Gastrocnemius medialis (tissue), 4 donors: ENCODE data around the gene GAS7. TPM values are rescaled to one million over a fixed set of nuclear protein-coding genes. Genes with fewer than 3 reads are reported as not detected.

Source experiments
- ATAC-seq, 2 donors: fragments of 150-250 bp; one replicate each; pipeline ENCODE4 v1.9.1; 2016
- DNase-seq, 2 donors: peaks; one replicate each; pipeline ENCODE4 v3.0.0-alpha.2; 2019
- H3K27ac ChIP-seq, 4 donors: fragments of 200-600 bp; sonication (generic); 1 replicate in 1 of 4; 2 replicates in 3 of 4; pipeline ENCODE4 v1.5.1; 2016 to 2018; ENCODE audit warnings: mild to moderate bottlenecking in 2 of 4, moderate library complexity in 1 of 4
- H3K27me3 ChIP-seq, 3 donors: fragments of 200-600 bp; sonication (generic) in 2 of 3; 1 replicate in 1 of 3; 2 replicates in 2 of 3; pipeline versions ENCODE4 v1.5.1 to v1.6.0; 2016 to 2019; ENCODE audit warnings: mild to moderate bottlenecking in 1 of 3, moderate library complexity in 1 of 3
- H3K36me3 ChIP-seq, 2 donors: fragments of 200-600 bp; sonication (generic) in 1 of 2; one replicate each; pipeline ENCODE4 v1.5.1; 2017 to 2018
- H3K4me1 ChIP-seq, 2 donors: fragments of 200-600 bp; sonication (generic) in 1 of 2; one replicate each; pipeline ENCODE4 v1.5.1; 2016 to 2017; ENCODE audit warnings: mild to moderate bottlenecking in 2 of 2
- H3K4me3 ChIP-seq, 4 donors: fragments of 200-600 bp; sonication (generic) in 3 of 4; 1 replicate in 1 of 4; 2 replicates in 3 of 4; pipeline ENCODE4 v1.5.1; 2016 to 2019; ENCODE audit warnings: mild to moderate bottlenecking in 2 of 4
- H3K9me3 ChIP-seq, 3 donors: fragments of 200-600 bp; sonication (generic) in 2 of 3; 1 replicate in 1 of 3; 2 replicates in 2 of 3; pipeline ENCODE4 v1.5.1; 2016 to 2019
- CTCF ChIP-seq, 5 experiments: fragments of 450-650 bp in 3 of 5; fragments of 200-600 bp in 2 of 5; sonication (generic) in 2 of 5; IDR thresholded peaks in 4 of 5; conservative IDR thresholded peaks in 1 of 5; 1 replicate in 4 of 5; 2 replicates in 1 of 5; pipeline ENCODE4 v1.5.1; 2016 to 2019; ENCODE audit warnings: antibody characterized with exemption in 5 of 5, mild to moderate bottlenecking in 3 of 5, moderate library complexity in 3 of 5
- POLR2A ChIP-seq, 2 donors: fragments of 450-650 bp; IDR thresholded peaks; one replicate each; pipeline ENCODE4 v1.6.1; 2017; ENCODE audit warnings: antibody characterized with exemption in 2 of 2, mild to moderate bottlenecking in 2 of 2, moderate library complexity in 2 of 2
- in situ Hi-C, 4 donors: fragments of 200-750 bp; cut with MboI; loops; one replicate each; pipeline versions ENCODE4 v1.15.0 to v1.8.0; 2017; ENCODE audit warnings: low sequenced_read_pairs in 4 of 4
- intact Hi-C: fragments of 100-400 bp; cut with DNase I; formaldehyde crosslinking; loops from one replicate; pipeline ENCODE4 v1.15.1; 2023; ENCODE audit warnings: low total_unique reads
- total RNA-seq, 4 donors: library from RNA; depleted of rRNA; stranded (reverse); fragments of >200 nt; gene quantifications; one replicate each; pipeline versions ENCODE4 v1.1.0 to v1.2.3, GENCODE V29; 2016

GAS7 gene
- total RNA-seq, 4 donors from 2014 or later, result 5.8 to 7.1 (median 6.1) TPM

GRCh38 chr17:9974448-9975381, 223.7 kb downstream of the GAS7 start:
- no peak for DNase-seq
- in situ Hi-C loops (loop anchor here in 1 of 4 donors (25.0 kb wide), 1 partner anchor 163 kb away; no protein-coding TSS in a partner anchor), intact Hi-C loops (loop anchor here (10.0 kb wide), 1 partner anchor 150 kb away; no protein-coding TSS in a partner anchor)
- Histone ChIP-seq H3K4me1 (peaks cover 0 to 3% of the 10 kb centered on the region in 2 donors), H3K27me3 (peaks cover 0 to 2% (median 0%) of the 10 kb centered on the region in 3 donors), H3K27ac (peak overlapping the region; percentile 8 to 56 (median 43)), H3K9me3 (no peaks in the 10 kb centered on the region), H3K36me3 (no peaks in the 10 kb centered on the region), H3K4me3 (no peak overlapping the region)
- ATAC-seq, result no peak
- TF ChIP-seq POLR2A (IDR thresholded peaks at IDR 0.05), result no peak

DNA sequence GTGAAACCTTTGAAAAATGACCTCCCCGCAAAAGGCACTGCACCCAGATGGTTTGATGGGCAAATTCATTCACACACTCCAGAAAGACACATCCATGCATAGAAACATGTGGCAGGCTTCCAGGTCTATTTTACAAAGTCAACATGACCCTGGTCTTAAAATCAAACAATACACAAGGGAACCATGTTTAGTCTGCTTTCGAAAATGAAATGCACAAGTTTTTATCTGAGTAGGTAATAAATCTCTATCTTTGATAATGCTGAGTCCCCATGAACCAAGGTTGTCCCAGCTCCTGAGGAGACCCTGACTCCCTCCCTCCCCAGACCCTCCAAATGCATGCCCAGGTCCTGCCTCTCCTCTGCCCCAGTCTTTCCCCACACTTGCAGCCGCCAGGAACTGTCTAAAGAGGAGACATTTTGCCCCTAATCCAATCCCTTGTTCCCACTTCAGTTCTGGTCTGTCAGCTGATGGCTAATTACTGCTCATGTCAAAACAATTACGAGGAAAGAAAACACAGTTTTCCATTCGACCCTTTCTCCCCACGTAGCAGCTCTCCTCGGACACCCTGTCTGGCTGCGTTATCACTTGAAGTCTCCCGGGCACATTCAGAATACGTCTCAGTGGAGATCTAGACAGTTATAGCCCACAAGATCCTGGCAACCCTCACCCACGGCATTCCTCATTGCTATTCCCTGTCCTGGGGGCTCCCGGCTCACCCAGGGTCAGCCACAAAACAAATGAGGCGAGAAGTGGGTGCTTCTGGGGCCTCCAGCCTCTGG, 224.5 kb downstream of the GAS7 start:
- H3K9me3 ChIP-seq, result no peaks in the 10 kb centered on the region
- peak overlapping the region; percentile 8 to 56 (median 43) for H3K27ac ChIP-seq
- in situ Hi-C loops, result loop anchor here in 1 of 4 donors (25.0 kb wide), 1 partner anchor 163 kb away; no protein-coding TSS in a partner anchor
- DNase-seq (no peak), ATAC-seq (no peak)
- no peaks in the 10 kb centered on the region for H3K36me3 ChIP-seq
- peaks cover 0 to 4% (median 0%) of the 10 kb centered on the region in 3 donors for H3K27me3 ChIP-seq
- TF ChIP-seq CTCF (IDR thresholded peaks at IDR 0.05 in 4 of 5, conservative IDR thresholded peaks at IDR 0.05 in 1 of 5) (no peak), POLR2A (IDR thresholded peaks at IDR 0.05) (no peak)
- H3K4me1 ChIP-seq, result peaks cover 0 to 3% of the 10 kb centered on the region in 2 donors
- no peak overlapping the region for H3K4me3 ChIP-seq
- intact Hi-C loops, result loop anchor here (10.0 kb wide), 1 partner anchor 151 kb away; no protein-coding TSS in a partner anchor

- no peak for ATAC-seq
- no peak for TF ChIP-seq POLR2A (IDR thresholded peaks at IDR 0.05)
- peaks cover 0 to 4% (median 0%) of the 10 kb centered on the region in 3 donors for H3K27me3 ChIP-seq
- in situ Hi-C loops (loop anchor here in 1 of 4 donors (25.0 kb wide), 1 partner anchor 165 kb away; no protein-coding TSS in a partner anchor), intact Hi-C loops (loop anchor here (10.0 kb wide), 1 partner anchor 153 kb away; no protein-coding TSS in a partner anchor)
- H3K4me1 ChIP-seq, result peaks cover 0 to 3% of the 10 kb centered on the region in 2 donors
- peak in 1 of 2 donors; percentile 43 for DNase-seq
- H3K9me3 ChIP-seq, result no peaks in the 10 kb centered on the region
- peak overlapping the region in 2 of 4 donors; percentile 4 to 33 for H3K27ac ChIP-seq
- H3K36me3 ChIP-seq, result no peaks in the 10 kb centered on the region
- no peak overlapping the region for H3K4me3 ChIP-seq
Observed at GRCh38 chr17:9971991-9972390, 226.4 kb downstream of the GAS7 start.

DNA sequence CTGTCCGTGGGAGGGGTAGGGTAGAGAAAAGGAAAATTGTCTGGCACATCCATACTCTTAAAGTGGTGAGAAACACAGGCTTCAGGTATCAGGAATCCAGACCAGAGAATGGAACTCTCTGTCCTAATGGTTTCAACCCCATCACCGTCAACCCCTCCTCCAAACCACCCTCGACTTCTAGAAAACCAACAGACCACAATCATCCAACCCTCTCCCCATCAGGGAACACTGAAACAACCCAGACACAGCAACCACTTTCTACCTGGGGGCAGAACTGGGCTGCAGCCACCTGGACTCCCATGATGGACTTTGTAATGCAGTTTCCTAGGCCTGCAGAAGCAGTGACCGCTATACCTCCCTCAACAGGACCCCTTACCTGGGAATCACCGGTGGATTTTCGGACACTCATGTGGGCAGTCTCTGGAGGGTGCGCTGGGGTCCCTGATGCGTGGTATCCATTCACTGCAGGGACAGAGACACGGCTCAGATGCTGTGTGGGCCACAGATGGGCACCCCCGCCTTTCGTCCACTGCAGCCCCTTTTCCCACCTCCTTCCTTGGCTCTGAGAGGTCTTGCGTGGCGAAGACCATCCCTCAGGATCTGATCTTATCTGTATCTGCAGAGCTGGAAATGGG, 229.0 kb downstream of the GAS7 start:
- intact Hi-C loops, result loop anchor here (5.0 kb wide), 1 partner anchor 258 kb away; no protein-coding TSS in a partner anchor
- H3K27ac ChIP-seq, result no peak overlapping the region
- TF ChIP-seq POLR2A (IDR thresholded peaks at IDR 0.05), result no peak
- TF ChIP-seq CTCF (IDR thresholded peaks at IDR 0.05 in 4 of 5, conservative IDR thresholded peaks at IDR 0.05 in 1 of 5), result no peak
- no peaks in the 10 kb centered on the region for H3K36me3 ChIP-seq
- no peak for DNase-seq
- in situ Hi-C loops, result loop anchor here in 1 of 4 donors (25.0 kb wide), 1 partner anchor 168 kb away; no protein-coding TSS in a partner anchor
- peaks cover 0 to 3% of the 10 kb centered on the region in 2 donors for H3K4me1 ChIP-seq
- peaks cover 0 to 4% (median 0%) of the 10 kb centered on the region in 3 donors for H3K27me3 ChIP-seq
- no peak overlapping the region for H3K4me3 ChIP-seq
- no peak for ATAC-seq
- H3K9me3 ChIP-seq, result no peaks in the 10 kb centered on the region

DNA sequence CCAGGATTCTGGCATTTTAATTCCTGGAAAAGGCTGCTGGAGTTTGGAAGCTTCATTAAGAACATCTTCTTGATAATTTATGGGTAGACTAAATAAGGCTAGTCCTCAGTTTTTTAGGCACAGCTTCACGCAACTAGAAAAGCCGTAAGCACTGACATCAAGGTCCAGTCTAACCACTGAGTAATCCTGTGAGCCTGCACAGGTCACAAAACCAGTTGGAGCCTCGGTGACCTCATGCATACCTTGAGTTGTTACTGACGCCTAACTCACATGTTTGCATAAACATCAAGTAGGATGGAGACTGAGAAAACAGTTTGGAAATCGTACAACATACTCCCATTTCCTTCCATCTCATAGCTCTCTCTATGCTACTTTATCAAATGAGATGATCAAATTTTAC, 229.5 kb downstream of the GAS7 start:
- TF ChIP-seq POLR2A (IDR thresholded peaks at IDR 0.05), result no peak
- TF ChIP-seq CTCF (IDR thresholded peaks at IDR 0.05 in 4 of 5, conservative IDR thresholded peaks at IDR 0.05 in 1 of 5), result no peak
- Histone ChIP-seq H3K36me3 (no peaks in the 10 kb centered on the region), H3K4me3 (no peak overlapping the region), H3K9me3 (no peaks in the 10 kb centered on the region), H3K27me3 (peaks cover 0 to 4% (median 0%) of the 10 kb centered on the region in 3 donors), H3K4me1 (peaks cover 0 to 3% of the 10 kb centered on the region in 2 donors), H3K27ac (no peak overlapping the region)
- ATAC-seq, result no peak
- intact Hi-C loops, result loop anchor here (5.0 kb wide), 1 partner anchor 258 kb away; no protein-coding TSS in a partner anchor
- in situ Hi-C loops, result loop anchor here in 1 of 4 donors (25.0 kb wide), 1 partner anchor 168 kb away; no protein-coding TSS in a partner anchor
- no peak for DNase-seq
